HG03045 (cell line): Measurements from ENCODE around the gene BAIAP2.
"Not testable (repeated sequence)": the region's sequence is repeated elsewhere in the genome, so short reads cannot be mapped to it uniquely, and the experiment has no call there.

Source experiments
- ATAC-seq: cut with Tn5 transposase; IDR thresholded peaks from one replicate; pipeline ENCODE4 v1.9.1; 2021; ENCODE audit warnings: mild to moderate bottlenecking, moderate library complexity; ENCODE audit not compliant: unreplicated experiment

The BAIAP2 gene

DNA sequence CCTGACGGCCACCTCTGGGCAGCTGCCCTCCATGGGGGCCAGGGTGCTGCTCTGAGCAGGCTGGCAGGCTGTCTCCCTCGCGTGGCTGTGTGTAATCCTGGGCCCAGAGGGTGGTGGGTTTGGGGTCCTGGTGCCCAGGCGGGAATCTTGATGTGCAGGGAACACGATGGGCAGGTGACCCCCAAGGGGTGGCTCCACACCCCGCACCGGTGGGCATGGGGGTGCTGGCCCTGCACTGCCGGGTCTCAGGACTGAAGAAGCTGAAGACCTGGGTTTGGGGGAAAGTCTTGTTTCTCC lies 34.7 kb upstream of the BAIAP2 start:
- no peak for ATAC-seq

GRCh38 chr17:81000631-81001357 lies 34.2 kb upstream of the BAIAP2 start:
- ATAC-seq, result no peak

- ATAC-seq, result no peak
Measured at GRCh38 chr17:81002013-81002384, 33.0 kb upstream of the BAIAP2 start.

DNA sequence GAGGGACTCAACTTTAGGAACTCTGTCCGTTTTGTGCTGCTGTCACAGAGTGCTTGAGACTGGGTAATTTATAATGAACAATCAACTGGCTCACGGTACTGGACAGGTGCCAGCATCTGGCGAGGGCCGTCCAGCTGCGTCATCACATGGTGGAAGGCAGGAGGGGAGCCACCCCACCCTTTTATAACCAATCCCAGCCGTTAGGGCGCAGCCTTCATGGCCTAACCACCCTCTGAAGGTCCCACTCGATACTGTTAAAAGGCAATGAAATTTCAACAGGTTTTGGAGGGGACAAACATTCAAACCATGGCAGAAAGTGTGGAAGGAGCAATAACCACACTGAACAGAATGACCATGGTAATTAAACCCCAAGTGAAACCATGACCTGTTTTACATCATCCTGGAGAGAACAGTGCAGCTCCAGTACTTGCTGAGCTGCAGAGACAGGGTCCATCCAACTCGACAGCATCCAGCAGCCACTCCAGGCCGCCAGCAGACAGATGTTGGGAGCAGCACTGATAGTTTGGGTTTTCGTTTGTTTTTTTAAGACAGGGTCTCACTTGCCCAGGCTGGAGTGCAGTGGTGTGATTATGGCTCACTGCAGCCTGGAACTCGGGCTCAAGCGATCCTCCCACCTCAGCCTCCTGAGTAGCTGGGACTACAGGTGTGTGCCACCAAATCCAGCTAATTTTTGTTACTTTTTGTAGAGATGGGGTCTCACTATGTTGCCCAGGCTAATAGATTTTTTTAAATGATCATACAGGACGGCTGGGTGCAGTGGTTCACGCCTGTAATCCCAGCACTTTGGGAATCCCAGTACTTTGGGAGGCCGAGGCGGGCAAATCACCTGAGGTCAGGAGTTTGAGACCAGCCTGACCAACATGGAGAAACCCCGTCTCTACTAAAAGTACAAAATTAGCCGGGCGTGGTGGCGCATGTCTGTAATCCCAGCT lies 32.3 kb upstream of the BAIAP2 start:
- ATAC-seq, result no peak

GRCh38 chr17:81003711-81004475 lies 31.1 kb upstream of the BAIAP2 start:
- ATAC-seq, result no peak

DNA sequence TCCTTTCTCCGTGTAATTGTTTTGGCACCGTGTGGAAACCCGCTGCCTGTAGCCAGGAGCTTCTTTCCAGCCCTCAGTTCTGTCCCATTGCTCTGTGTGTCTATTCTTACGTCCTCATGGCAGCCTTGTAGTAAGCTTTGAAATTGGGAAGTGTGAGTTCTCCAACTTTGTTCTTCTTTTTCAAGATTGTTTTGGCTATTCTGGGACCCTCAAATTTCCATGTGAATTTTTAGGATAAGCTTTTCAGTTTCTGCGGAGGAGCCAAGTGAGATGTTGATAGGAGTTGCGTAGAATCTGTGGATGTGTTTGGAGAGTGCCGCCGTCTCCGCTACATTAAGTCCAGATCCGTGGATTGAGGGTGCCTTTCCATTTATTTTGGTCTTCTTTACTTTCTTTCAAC lies 28.1 kb upstream of the BAIAP2 start:
- ATAC-seq, result no peak

DNA sequence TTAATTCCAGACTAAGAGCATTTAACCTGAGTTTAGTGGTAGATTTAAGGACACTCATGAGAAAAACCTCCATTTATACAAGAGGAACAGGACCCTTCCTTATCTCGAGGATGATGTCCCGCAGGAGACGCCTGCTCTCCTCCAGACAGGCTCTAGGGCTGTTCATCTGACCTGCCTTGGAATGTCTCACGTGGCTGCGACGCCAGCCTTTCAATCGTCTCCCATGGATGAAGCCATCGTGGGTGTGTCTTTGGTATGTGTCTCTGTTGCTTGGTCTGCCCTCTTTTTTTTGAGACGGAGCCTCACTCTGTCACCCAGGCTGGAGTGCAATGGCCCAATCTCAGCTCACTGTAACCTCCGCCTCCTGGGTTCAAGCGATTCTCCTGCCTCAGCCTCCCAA lies 26.8 kb upstream of the BAIAP2 start:
- ATAC-seq, result no peak

DNA sequence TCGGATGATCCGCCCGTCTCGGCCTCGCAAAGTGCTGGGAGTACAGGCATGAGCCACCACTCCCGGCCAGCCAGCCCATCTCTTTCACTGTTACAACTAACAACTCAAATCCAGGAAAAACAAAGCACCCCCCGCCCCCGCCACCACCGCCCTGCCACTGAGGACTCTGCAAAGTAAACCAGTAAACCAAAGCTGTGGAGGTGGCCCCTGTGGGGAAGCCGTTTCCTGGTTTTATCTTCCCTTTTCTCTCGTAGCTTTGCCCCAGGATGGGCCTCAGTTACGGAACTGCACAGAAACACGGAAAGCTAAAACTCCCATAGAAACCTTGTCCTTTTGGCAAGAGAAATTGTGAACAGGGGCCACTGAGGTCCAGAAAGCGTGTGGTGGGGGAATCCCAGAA lies 25.8 kb upstream of the BAIAP2 start:
- ATAC-seq, result no peak

- ATAC-seq, result no peak
Measured at GRCh38 chr17:81010935-81011334, 24.0 kb upstream of the BAIAP2 start.

DNA sequence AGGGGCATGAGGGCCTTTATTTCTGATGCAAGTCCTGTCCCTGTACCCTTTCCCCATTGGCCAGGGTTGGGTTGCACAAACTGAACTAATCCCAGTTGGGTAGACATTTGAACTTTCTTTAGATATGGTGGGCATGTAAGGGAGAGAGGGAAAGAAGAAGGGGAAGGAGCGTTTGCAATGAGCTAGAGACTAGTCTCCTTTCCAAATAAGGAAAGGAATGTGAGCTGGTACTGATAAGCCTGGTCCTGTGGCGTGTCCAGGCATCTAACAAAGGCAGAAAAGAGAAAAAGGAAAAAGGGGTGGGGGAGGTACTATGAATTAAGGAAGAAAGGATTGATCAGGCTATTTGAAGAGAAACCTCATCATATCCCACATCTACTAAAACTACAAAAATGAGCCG lies 23.0 kb upstream of the BAIAP2 start:
- no peak for ATAC-seq

GRCh38 chr17:81012574-81013447 lies 22.1 kb upstream of the BAIAP2 start:
- no peak for ATAC-seq

DNA sequence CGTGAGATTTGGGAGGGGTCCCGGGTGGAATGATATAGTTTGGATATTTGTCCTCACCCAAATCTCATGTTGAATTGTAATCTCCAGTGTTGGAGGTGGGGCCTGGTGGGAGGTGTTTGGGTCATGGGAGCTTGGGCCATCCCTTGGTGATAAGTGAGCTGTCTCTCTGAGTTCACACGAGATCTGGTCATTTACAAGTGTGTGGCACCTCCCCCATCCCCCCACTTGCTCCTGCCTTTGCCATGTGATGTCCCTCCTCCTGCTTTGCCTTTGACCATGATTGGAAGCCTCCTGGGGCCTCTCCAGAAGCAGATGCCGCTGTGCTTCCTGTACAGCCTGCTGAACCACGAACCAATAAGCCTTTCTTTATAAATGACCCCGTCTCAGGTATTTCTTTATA lies 21.3 kb upstream of the BAIAP2 start:
- no peak for ATAC-seq

DNA sequence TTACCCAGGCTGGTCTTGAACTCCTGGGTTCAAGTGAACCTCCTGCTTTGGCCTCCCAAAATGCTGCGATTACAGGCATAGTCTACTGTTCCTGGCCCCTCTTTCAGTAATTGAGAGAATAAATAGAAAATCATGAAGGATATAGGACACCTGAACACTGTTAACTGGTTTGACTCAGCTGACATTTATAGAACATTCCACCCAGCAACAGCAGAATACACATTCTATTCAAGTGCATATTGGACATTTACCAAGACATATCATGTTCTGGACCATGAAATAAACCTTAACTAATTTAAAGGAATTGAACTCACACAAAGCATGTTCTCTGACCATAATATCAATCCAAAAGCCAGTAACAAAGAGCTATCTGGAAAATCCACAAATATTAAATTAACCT lies 19.8 kb upstream of the BAIAP2 start:
- ATAC-seq, result no peak

- ATAC-seq, result no peak
Measured at GRCh38 chr17:81016575-81016974, 18.4 kb upstream of the BAIAP2 start.

DNA sequence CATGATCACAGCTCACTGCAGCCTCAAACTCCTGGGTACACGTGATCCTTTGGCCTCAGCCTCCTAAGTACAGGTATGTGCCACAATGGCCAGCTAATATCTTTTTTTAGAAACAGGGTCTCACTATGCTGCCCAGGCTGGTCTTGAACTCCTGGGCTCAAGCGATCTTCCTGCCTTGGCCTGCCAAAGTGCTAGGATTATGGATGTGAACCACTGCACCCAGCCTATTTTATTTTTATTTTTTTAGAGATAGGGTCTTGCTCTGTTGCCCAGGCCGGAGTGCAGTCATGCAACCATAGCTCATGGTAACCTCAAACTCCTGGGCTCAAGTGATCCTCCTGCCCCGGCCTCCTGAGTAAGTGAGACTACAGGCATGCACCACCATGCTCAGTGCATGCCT lies 17.6 kb upstream of the BAIAP2 start:
- not testable (repeated sequence) for ATAC-seq

GRCh38 chr17:81018044-81018802 lies 16.7 kb upstream of the BAIAP2 start:
- no peak for ATAC-seq

DNA sequence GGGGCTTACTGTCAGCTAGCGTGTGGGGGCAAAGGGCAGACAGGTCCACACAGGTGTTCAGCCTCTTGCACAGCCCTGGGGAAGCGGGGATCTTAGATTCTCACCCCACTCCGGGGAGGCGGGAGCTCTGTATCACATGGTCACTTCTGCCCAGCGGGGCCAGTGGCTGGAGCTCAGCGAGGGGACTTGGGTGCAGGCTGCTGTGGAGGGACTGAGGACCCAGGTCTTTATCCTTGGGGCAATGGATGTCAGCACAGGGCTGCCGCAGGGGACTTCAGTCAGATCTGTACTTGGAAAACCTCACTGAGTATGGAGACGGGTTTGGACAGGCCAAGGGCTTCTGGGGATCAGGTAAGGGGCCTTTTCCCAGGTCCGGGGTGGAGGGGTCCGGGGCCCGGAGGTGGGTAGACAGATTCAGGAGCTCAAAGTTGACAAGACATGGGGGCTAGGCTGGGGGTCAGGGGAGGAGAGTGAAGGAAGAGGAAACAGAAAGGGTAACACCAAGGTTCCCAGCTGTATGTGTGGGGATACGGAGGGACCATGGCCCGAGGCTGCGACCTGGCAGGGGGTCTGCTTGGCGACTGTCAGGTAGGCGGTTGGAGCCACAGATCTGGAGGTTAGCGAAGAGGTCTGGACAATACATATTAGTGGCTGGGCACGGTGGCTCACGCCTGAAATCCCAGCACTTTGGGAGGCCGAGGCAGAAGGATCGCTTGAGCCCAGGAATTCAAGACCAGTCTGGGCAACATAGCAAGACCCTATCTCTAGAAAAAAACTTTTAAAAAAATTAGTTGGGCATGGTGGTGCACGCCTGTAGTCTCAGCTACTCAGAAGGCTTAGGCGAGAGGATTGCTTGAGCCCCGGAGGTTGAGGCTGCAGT lies 15.1 kb upstream of the BAIAP2 start:
- no peak for ATAC-seq

DNA sequence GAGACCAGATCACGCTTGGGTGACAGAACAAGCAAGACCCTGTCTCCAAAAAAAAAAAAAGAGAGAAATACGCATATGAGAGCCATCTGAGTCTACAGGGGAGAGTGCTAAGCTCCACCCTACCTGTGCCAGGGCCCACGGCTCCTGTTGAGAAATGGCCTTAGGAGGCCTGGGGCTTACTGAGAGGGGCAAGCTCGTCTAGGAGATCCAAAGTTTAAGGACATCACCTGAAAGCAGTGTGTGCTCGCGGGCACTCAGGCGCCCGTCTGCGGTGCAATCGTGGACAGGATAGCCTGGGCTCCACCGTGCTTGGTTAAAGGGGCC lies 14.5 kb upstream of the BAIAP2 start:
- ATAC-seq, result no peak
